ENCODE data around the gene TMCO4.

- no peak for TF ChIP-seq EP300 (IDR thresholded peaks at IDR 0.05; ENCODE audit: borderline replicate concordance in 1 of 2, low read depth in 2 of 2, low read length in 2 of 2)
- no peak for TF ChIP-seq CEBPB (IDR thresholded peaks at IDR 0.05; ENCODE audit: low read depth, low read length)
- no peak for TF ChIP-seq CTCF (IDR thresholded peaks at IDR 0.05; ENCODE audit: control extremely low read depth in 1 of 3, insufficient read depth in 1 of 3, low read depth in 1 of 3, low read length in 3 of 3)
- TF ChIP-seq SP1 (IDR thresholded peaks at IDR 0.05; ENCODE audit: low read depth, low read length), result no peak
- TF ChIP-seq ZNF274 (IDR thresholded peaks at IDR 0.05; ENCODE audit: borderline replicate concordance, extremely low read depth, low read length), result no peak
- no peak for TF ChIP-seq POLR2AphosphoS5 (IDR thresholded peaks at IDR 0.05; ENCODE audit: low read depth, low read length)
- TF ChIP-seq SP2 (IDR thresholded peaks at IDR 0.05; ENCODE audit: low read length), result no peak
These were observed 34.1 kb downstream of the TMCO4 start for GRCh38 chr1:19765623-19766022.

All from H1 (cell line).